ENCODE data around the gene LIMS2.

DNA sequence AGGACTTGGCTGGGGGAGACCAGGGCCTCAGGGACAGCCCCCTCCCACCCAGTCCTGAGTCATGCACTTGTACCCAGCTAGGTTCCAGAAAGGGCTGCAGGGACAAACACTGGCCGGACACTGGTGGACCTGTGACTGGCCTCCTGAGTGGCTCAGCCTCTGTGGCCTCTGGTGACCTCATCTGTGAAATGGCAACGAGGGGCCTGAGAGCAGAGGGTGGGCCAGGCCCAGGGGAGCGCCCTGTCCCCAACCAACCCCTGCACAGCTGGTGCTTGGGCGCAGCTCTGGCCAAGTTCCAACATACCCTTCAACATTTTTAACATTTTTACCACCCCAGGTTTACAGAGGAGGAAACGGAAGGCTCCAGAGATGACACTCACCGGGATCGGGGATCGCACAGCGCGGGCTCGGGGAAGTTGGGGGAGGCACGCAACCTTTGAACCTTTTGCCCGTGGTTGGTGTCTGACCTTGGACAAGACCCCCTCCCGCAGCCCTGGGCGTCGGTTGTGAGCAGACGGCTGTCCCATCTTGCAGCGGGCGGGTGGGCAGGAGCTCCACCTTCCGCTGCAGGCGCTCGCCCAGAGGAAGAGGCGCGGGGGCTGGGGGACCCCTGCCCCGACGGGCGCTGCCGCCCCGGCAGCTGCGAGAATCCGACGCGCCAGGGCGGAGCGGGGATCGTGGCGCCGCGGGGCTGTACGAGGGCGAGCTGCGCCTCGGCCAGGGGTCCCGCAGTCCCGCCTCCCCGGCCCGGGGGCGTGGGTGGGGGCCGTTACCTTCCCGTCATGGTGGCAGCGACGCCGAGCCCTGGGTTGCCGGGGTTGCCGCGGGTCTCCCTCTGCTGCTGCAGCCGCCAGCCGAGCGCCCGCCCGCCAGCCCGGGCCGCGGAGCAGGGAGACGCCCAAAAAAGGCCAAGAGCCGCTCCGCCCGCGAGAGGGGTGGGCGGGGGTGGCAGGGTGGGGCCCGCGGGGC is 805 bp downstream of the LIMS2 start:
- no peak for TF ChIP-seq CTCF (IDR thresholded peaks at IDR 0.05)
- TF ChIP-seq ZFX (IDR thresholded peaks at IDR 0.05; ENCODE audit: borderline replicate concordance) = no peak
